GM12878 (cell line): ENCODE data around the gene WWOX. TPM values are rescaled to one million over a fixed set of nuclear protein-coding genes. Genes with fewer than 3 reads are reported as not detected.

Experiments
- ATAC-seq: fragments of 200-7000 bp; cut with Tn5 transposase; 3 replicates; pipeline ENCODE4 v1.9.1; 2020; ENCODE audit warnings: mild to moderate bottlenecking, moderate library complexity
- BruUV-seq: library from RNA; stranded (reverse); fragments of 400-500 nt; replicated peaks from 2 replicates; lab custom pipeline; 2021; lab: Mats Ljungman, UMichigan
- CTCF ChIA-PET: fragments of 300-600 bp; sonication (Branson Sonifier 250); formaldehyde crosslinking; extraction: SDS; loops from one replicate; lab custom pipeline; 2021; ENCODE audit warnings: inconsistent platforms; lab: Yijun Ruan, JAX
- POLR2A ChIA-PET: fragments of 350-600 bp; formaldehyde crosslinking; extraction: SDS; loops from one replicate; lab custom pipeline; 2021; ENCODE audit warnings: inconsistent platforms; lab: Charles Lee
- RAD21 ChIA-PET: fragments of 300-600 bp; sonication (Branson Sonifier 250); formaldehyde crosslinking; loops from one replicate; lab custom pipeline; 2023; ENCODE audit warnings: antibody characterized with exemption; ENCODE audit not compliant: unreplicated experiment; lab: Charles Lee
- SMC1A ChIA-PET: fragments of 300-600 bp; sonication (Branson Sonifier 250); formaldehyde crosslinking; loops from one replicate; lab custom pipeline; 2023; ENCODE audit not compliant: unreplicated experiment, uncharacterized antibody; lab: Charles Lee
- DNase-seq: peaks from one replicate; pipeline ENCODE4 v3.0.0-alpha.2; 2011; ENCODE audit warnings: low read depth, low spot score
- FAIRE-seq: peaks from 3 replicates; lab custom pipeline; 2011; peaks lifted over from hg19 to GRCh38; lab: Jason Lieb, UNC
- H2AFZ ChIP-seq: 2 replicates; pipeline ENCODE4 v1.6.0; 2011; ENCODE audit warnings: low read depth, low read length, control low read depth; ENCODE audit not compliant: control insufficient read depth
- H3K27ac ChIP-seq: 2 replicates; pipeline ENCODE4 v1.5.1; 2011; ENCODE audit warnings: control low read depth; ENCODE audit not compliant: control insufficient read depth, insufficient read depth
- H3K27me3 ChIP-seq, 2 experiments: replicated peaks in 1 of 2; 2 replicates each; pipeline versions ENCODE4 v1.6.0 to v1.6.1; 2011; ENCODE audit warnings: low read length in 1 of 2; ENCODE audit not compliant: control insufficient read depth in 2 of 2, insufficient read depth in 2 of 2
- H3K36me3 ChIP-seq, 2 experiments: 2 replicates each; pipeline ENCODE4 v1.5.1; 2011; ENCODE audit warnings: low read length in 1 of 2; ENCODE audit not compliant: control insufficient read depth in 2 of 2, insufficient read depth in 2 of 2
- H3K4me1 ChIP-seq: 2 replicates; pipeline ENCODE4 v1.6.1; 2011; ENCODE audit warnings: mild to moderate bottlenecking, low read length, moderate library complexity, mixed read lengths; ENCODE audit not compliant: control insufficient read depth, insufficient read depth
- H3K4me2 ChIP-seq: 2 replicates; pipeline ENCODE4 v1.6.0; 2011; ENCODE audit warnings: control low read depth; ENCODE audit not compliant: control insufficient read depth, insufficient read depth
- H3K4me3 ChIP-seq: fragments of 200-600 bp; sonication (generic); 2 replicates; pipeline ENCODE4 v1.5.1; 2016
- H3K79me2 ChIP-seq: 2 replicates; pipeline ENCODE4 v1.6.0; 2011; ENCODE audit warnings: low read length; ENCODE audit not compliant: control insufficient read depth, insufficient read depth
- H3K9ac ChIP-seq: 2 replicates; pipeline ENCODE4 v1.8.0; 2011; ENCODE audit warnings: low read length, control low read depth, mixed read lengths; ENCODE audit not compliant: control insufficient read depth, insufficient read depth
- H3K9me3 ChIP-seq: replicated peaks from 3 replicates; pipeline ENCODE4 v1.5.1; 2011; ENCODE audit warnings: mild to moderate bottlenecking, low read length; ENCODE audit not compliant: control insufficient read depth, insufficient read depth
- H4K20me1 ChIP-seq: 2 replicates; pipeline ENCODE4 v1.6.0; 2011; ENCODE audit not compliant: control insufficient read depth, insufficient read depth
- CHD2 ChIP-seq: IDR thresholded peaks from 2 replicates; pipeline ENCODE4 v1.6.1; 2011; ENCODE audit warnings: low read depth, low read length, improper control_type of control experiment, borderline replicate concordance
- GATAD2B ChIP-seq: fragments of 450-650 bp; conservative IDR thresholded peaks from 2 replicates; pipeline ENCODE4 v1.6.1; 2017; ENCODE audit warnings: low read depth, mild to moderate bottlenecking, moderate library complexity
- HDAC6 ChIP-seq: fragments of 200-600 bp; sonication (generic); IDR thresholded peaks from one replicate; pipeline ENCODE4 v1.8.0; 2017; ENCODE audit warnings: antibody characterized with exemption; ENCODE audit not compliant: unreplicated experiment
- HDGF ChIP-seq: fragments of 450-650 bp; IDR thresholded peaks from 2 replicates; pipeline ENCODE4 v1.6.1; 2016; ENCODE audit warnings: antibody characterized with exemption
- IKZF1 ChIP-seq: fragments of 450-650 bp; conservative IDR thresholded peaks from 2 replicates; pipeline ENCODE4 v1.6.1; 2017; ENCODE audit warnings: antibody characterized with exemption, mild to moderate bottlenecking
- IRF4 ChIP-seq: IDR thresholded peaks from 2 replicates; pipeline ENCODE4 v1.6.1; 2011; ENCODE audit warnings: low read depth, low read length
- JUND ChIP-seq: IDR thresholded peaks from 2 replicates; pipeline ENCODE4 v1.6.1; 2012; ENCODE audit warnings: low read depth, mild to moderate bottlenecking, low read length, improper control_type of control experiment, moderate library complexity
- KAT2A ChIP-seq: conservative IDR thresholded peaks from 2 replicates; pipeline ENCODE4 v1.6.1; 2011; ENCODE audit warnings: low read depth, low read length; ENCODE audit not compliant: control insufficient read depth
- LARP7 ChIP-seq: fragments of 450-650 bp; IDR thresholded peaks from 2 replicates; pipeline ENCODE4 v1.6.1; 2017; ENCODE audit warnings: mild to moderate bottlenecking
- WGBS: methylation state at CpG from one replicate; pipeline ENCODE4 v1.1.6; 2016; ENCODE audit warnings: low lambda C conversion rate; ENCODE audit not compliant: insufficient replicate concordance, insufficient coverage; ENCODE audit errors: missing lambda C conversion rate; 5-methylcytosine and 5-hydroxymethylcytosine counted together
- in situ Hi-C: fragments of 300-500 bp; cut with MboI; formaldehyde crosslinking; loops from 9 replicates; pipeline ENCODE4 v1.14.3; 2018; ENCODE audit warnings: mixed read lengths
- intact Hi-C: fragments of 100-400 bp; cut with micrococcal nuclease; formaldehyde crosslinking; loops from one replicate; pipeline ENCODE4 v1.14.2; 2022; ENCODE audit not compliant: unreplicated experiment
- polyA plus RNA-seq, 11 experiments: library from polyadenylated mRNA; depleted of rRNA in 4 of 11; unstranded in 6 of 11; stranded (reverse) in 5 of 11; fragments of >200 nt; fragmentation: Nextera tagmentation in 4 of 11; fragmentation: Illumina TruSeq in 1 of 11; extraction: Ambion mirVana in 4 of 11; extraction: Trizol in 1 of 11; gene quantifications; 1 replicate in 1 of 11; 2 replicates in 10 of 11; pipeline versions ENCODE4 v1.2.1 to v1.2.3, GENCODE V29; 2011 to 2016; ENCODE audit warnings: inconsistent platforms in 2 of 11, missing spikeins in 2 of 11, low read depth in 1 of 11
- total RNA-seq, 4 experiments: library from RNA; depleted of rRNA in 3 of 4; stranded (reverse); fragments of >200 nt in 3 of 4; fragmentation: Illumina TruSeq in 1 of 4; extraction: Trizol in 1 of 4; gene quantifications; 2 replicates each; pipeline versions ENCODE4 v1.2.1 to v1.2.3, GENCODE V29; 2013 to 2021
- TF ChIP-seq, protein P1 (sequence below): IDR thresholded peaks from 2 replicates; pipeline ENCODE4 v1.6.1; 2011; ENCODE audit warnings: low read depth, mild to moderate bottlenecking, low read length, moderate library complexity, borderline replicate concordance; ENCODE audit errors: extremely low read depth

The WWOX gene
- total and polyA plus RNA-seq, 10 of the 15 experiments (the other 5 are each of a cell fraction or from before 2014, with no cell fraction given), result 2.8 to 24.4 (median 17.8) TPM

DNA sequence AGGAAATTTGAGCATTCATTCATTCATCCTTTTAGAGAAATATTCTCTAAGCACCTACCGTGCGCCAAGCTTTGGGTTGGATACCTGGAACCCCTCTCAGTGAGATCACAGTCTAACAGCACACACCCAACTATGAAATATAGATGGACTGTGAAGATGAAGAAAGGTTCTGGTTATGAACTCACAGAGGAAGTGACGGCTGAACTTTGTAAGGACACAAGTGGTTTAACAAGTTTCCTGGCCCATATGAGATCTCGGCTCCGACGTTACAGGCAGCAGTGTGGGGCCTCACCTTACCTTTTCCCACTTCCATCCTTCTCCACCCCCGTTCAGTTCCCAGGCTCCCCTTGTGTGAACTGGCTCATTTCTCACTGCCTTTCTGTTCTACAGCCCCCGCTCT is 1094.8 kb downstream of the WWOX start:
- no peak for TF ChIP-seq KAT2A
- TF ChIP-seq IKZF1, result no peak
- TF ChIP-seq CHD2, result no peak
- TF ChIP-seq HDGF, result no peak
- TF ChIP-seq IRF4, result no peak
- TF ChIP-seq HDAC6, result no peak
- TF ChIP-seq, protein P1, sequence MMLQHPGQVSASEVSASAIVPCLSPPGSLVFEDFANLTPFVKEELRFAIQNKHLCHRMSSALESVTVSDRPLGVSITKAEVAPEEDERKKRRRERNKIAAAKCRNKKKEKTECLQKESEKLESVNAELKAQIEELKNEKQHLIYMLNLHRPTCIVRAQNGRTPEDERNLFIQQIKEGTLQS, result no peak
- TF ChIP-seq JUND, result no peak
- no peak for TF ChIP-seq LARP7
- TF ChIP-seq GATAD2B, result no peak
- ChIA-PET POLR2A (no interaction called here), RAD21 (no interaction called here), CTCF (interaction anchor here (1.6 kb wide), 1 partner anchor 16 kb away, joined by 3 read pairs; no protein-coding TSS in a partner anchor), SMC1A (interaction anchor here (1.1 kb wide), 1 partner anchor 31 kb away, joined by 3 read pairs; no protein-coding TSS in a partner anchor)
- DNase-seq (no peak), ATAC-seq (no peak), FAIRE-seq (no peak)
- Histone ChIP-seq H4K20me1 (no peaks in the 10 kb centered on the region), H3K4me3 (no peak overlapping the region), H3K4me1 (no peaks in the 10 kb centered on the region), H3K36me3 (no peaks in the 10 kb centered on the region), H3K9me3 (no peaks in the 10 kb centered on the region; the same call in 2 of the 3 replicates), H2AFZ (no peak overlapping the region), H3K9ac (no peak overlapping the region), H3K4me2 (no peak overlapping the region), H3K27me3 (no peaks in the 10 kb centered on the region), H3K27ac (no peak overlapping the region), H3K79me2 (no peaks in the 10 kb centered on the region)
- intact Hi-C loops (no loop called here), in situ Hi-C loops (no loop called here)
- no TSS peak for BruUV-seq
- 42% methylated on average over 8 of the region's 8 CpGs for WGBS
